Peyer's patch (tissue), 4 donors: Measurements from ENCODE around the gene HSPA8. TPM values are rescaled to one million over a fixed set of nuclear protein-coding genes. Genes with fewer than 3 reads are reported as not detected.

Experiments
- DNase-seq, 3 donors: peaks; one replicate each; pipeline ENCODE4 v3.0.0-alpha.2; 2017 to 2019
- H3K27ac ChIP-seq, 4 donors: fragments of 200-600 bp; sonication (generic); one replicate each; pipeline ENCODE4 v1.5.1; 2016 to 2019
- H3K27me3 ChIP-seq, 2 donors: fragments of 200-600 bp; sonication (generic); one replicate each; pipeline ENCODE4 v1.5.1; 2019
- H3K36me3 ChIP-seq, 3 donors: fragments of 200-600 bp; sonication (generic); one replicate each; pipeline ENCODE4 v1.5.1; 2016 to 2019
- H3K4me1 ChIP-seq, 4 donors: fragments of 200-600 bp; sonication (generic); one replicate each; pipeline ENCODE4 v1.5.1; 2016 to 2019
- H3K4me3 ChIP-seq, 4 donors: fragments of 200-600 bp; sonication (generic); 1 replicate in 3 of 4; 2 replicates in 1 of 4; pipeline ENCODE4 v1.5.1; 2016 to 2019; ENCODE audit warnings: mild to moderate bottlenecking in 1 of 4
- H3K9me3 ChIP-seq, 4 donors: fragments of 200-600 bp; sonication (generic); one replicate each; pipeline ENCODE4 v1.5.1; 2016 to 2019; ENCODE audit warnings: mild to moderate bottlenecking in 1 of 4
- POLR2A ChIP-seq, 2 donors: fragments of 450-650 bp; IDR thresholded peaks; one replicate each; pipeline ENCODE4 v1.5.1; 2017; ENCODE audit warnings: antibody characterized with exemption in 2 of 2, mild to moderate bottlenecking in 2 of 2, moderate library complexity in 2 of 2
- total RNA-seq, 4 donors: library from RNA; depleted of rRNA; stranded (reverse); fragments of >200 nt; gene quantifications; one replicate each; pipeline ENCODE4 v1.1.0, GENCODE V29; 2016
- TF ChIP-seq, protein P1 (sequence below), 6 experiments: fragments of 450-650 bp in 4 of 6; fragments of 200-600 bp in 2 of 6; sonication (generic) in 1 of 6; IDR thresholded peaks; one replicate each; pipeline ENCODE4 v1.5.1; 2017 to 2019; ENCODE audit warnings: antibody characterized with exemption in 6 of 6, mild to moderate bottlenecking in 3 of 6, moderate library complexity in 1 of 6

HSPA8 gene
- total RNA-seq, 4 donors from 2014 or later, result 459 to 1,091 (median 728) TPM

DNA sequence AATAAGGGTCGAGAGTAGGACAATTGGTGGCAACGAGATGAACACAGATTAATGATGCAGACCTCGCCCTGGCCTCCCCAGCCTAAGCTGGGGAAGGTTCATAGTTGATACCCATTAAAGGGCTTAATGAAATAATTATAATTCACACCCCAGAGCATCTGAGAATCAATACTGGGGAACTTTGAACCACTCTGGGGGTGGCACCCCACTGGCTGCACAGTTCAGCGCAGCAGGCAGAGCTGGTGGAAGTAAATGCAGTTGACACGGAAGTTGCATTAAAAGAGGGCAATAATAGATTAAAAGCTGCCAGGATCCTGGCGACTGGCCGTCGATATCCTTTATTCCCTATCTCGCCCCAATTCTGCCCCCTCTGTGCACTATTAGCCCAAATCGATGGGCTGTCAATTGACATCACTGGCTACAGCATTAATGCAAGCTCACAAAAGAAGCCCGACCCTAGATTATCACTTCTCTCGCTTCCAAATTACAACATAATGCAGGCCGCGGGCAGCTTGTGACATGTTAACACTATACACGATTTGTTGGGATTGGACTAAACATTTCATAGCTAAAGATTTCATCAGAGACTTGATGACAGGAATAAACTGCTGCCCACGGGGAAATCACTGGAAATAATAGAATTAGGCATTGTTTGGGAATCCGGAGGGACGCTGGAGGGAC, 14.5 kb downstream of the HSPA8 start:
- H3K4me1 ChIP-seq, result no peaks in the 10 kb centered on the region
- no peak for DNase-seq
- TF ChIP-seq, protein P1, sequence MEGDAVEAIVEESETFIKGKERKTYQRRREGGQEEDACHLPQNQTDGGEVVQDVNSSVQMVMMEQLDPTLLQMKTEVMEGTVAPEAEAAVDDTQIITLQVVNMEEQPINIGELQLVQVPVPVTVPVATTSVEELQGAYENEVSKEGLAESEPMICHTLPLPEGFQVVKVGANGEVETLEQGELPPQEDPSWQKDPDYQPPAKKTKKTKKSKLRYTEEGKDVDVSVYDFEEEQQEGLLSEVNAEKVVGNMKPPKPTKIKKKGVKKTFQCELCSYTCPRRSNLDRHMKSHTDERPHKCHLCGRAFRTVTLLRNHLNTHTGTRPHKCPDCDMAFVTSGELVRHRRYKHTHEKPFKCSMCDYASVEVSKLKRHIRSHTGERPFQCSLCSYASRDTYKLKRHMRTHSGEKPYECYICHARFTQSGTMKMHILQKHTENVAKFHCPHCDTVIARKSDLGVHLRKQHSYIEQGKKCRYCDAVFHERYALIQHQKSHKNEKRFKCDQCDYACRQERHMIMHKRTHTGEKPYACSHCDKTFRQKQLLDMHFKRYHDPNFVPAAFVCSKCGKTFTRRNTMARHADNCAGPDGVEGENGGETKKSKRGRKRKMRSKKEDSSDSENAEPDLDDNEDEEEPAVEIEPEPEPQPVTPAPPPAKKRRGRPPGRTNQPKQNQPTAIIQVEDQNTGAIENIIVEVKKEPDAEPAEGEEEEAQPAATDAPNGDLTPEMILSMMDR (IDR thresholded peaks at IDR 0.05), result no peak
- no peak for TF ChIP-seq POLR2A (IDR thresholded peaks at IDR 0.05)
- no peak overlapping the region for H3K27ac ChIP-seq
- H3K4me3 ChIP-seq, result no peak overlapping the region
- H3K27me3 ChIP-seq, result no peaks in the 10 kb centered on the region
- H3K9me3 ChIP-seq, result no peaks in the 10 kb centered on the region
- H3K36me3 ChIP-seq, result no peaks in the 10 kb centered on the region

DNA sequence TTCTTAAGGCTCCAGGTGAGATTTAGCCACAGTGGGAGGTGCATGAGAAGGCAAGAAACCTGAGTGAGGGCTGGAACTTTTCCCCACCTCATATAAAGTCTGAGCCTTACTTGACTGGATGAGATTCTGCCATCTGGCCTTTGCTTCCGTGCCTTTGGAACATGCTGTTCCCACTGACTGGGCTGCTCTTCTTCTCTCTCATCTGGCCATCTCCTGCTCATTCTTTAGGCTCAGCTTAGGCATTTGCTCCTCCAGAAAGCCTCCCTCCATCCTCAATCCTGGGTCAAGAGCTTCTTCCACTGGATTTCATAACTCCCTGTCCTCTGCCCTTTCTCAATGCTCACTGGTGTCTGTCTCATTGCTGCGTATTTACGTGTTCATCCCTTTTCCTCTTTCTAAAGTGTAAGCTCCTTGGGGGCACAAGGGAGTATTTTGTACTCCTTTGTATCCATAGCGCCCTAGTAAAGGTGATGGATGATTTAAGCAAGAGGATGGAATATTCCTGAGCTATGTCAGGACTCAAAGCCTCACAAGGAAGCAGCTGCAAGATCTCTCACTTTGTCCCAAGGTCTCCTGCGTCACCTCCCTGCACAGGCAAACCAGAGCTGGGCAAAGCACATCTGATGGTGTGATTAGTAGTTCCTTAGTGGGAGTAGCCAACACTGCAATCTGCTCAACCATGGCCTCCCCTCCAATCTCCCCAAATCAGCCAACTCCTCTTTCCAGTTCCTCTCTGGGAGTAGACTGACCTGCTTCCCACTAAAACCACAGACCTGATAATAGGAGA, 15.3 kb downstream of the HSPA8 start:
- Histone ChIP-seq H3K4me3 (no peak overlapping the region), H3K4me1 (no peaks in the 10 kb centered on the region), H3K9me3 (no peaks in the 10 kb centered on the region), H3K36me3 (no peaks in the 10 kb centered on the region), H3K27ac (no peak overlapping the region), H3K27me3 (no peaks in the 10 kb centered on the region)
- TF ChIP-seq, protein P1 (IDR thresholded peaks at IDR 0.05), result no peak
- TF ChIP-seq POLR2A (IDR thresholded peaks at IDR 0.05), result no peak
- DNase-seq, result no peak

DNA sequence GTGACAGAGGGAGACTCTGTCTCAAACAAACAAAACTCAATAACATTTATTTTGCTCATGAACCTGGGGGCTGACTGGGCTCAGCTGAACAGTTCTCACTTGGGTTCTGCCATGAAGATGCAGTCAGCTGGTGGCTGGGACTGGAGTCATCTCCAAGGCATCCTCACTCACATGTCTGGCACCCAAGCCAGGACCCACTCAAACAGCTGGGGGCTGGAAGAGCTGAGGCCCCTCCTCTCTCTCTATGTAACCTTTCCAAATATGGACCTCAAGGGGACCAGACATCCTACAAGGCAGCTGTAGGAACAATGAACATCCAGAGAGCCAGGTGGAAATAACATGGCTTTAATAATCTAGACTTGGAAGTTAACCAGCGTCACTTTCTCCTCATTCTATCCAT, 16.8 kb downstream of the HSPA8 start:
- TF ChIP-seq POLR2A (IDR thresholded peaks at IDR 0.05), result no peak
- TF ChIP-seq, protein P1 (IDR thresholded peaks at IDR 0.05), result no peak
- H3K36me3 ChIP-seq, result no peaks in the 10 kb centered on the region
- DNase-seq, result no peak
- H3K27ac ChIP-seq, result no peak overlapping the region
- no peaks in the 10 kb centered on the region for H3K9me3 ChIP-seq
- H3K4me1 ChIP-seq, result no peaks in the 10 kb centered on the region
- no peak overlapping the region for H3K4me3 ChIP-seq
- H3K27me3 ChIP-seq, result no peaks in the 10 kb centered on the region

DNA sequence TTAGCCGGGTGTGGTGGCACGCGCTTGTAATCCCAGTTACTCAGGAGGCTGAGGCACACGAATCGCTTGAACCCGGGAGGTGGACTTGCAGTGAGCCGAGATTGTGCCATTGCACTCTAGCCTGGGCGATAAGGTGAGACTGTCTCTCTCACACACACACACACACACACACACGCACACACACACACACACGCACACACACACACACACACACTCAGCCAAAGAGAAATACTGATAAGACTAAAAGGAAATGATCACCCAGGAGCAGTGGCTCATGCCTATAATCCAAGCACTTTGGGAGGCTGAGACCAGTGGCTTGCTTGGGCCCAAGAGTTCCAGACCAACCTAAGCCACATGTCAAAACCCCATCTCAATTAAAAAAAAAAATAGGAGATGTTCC, 20.8 kb downstream of the HSPA8 start:
- H3K27me3 ChIP-seq, result no peaks in the 10 kb centered on the region
- H3K36me3 ChIP-seq, result no peaks in the 10 kb centered on the region
- TF ChIP-seq POLR2A (IDR thresholded peaks at IDR 0.05), result no peak
- TF ChIP-seq, protein P1 (IDR thresholded peaks at IDR 0.05), result no peak
- H3K9me3 ChIP-seq, result no peaks in the 10 kb centered on the region
- H3K4me1 ChIP-seq, result no peaks in the 10 kb centered on the region
- H3K27ac ChIP-seq, result no peak overlapping the region
- DNase-seq, result no peak
- H3K4me3 ChIP-seq, result no peak overlapping the region

DNA sequence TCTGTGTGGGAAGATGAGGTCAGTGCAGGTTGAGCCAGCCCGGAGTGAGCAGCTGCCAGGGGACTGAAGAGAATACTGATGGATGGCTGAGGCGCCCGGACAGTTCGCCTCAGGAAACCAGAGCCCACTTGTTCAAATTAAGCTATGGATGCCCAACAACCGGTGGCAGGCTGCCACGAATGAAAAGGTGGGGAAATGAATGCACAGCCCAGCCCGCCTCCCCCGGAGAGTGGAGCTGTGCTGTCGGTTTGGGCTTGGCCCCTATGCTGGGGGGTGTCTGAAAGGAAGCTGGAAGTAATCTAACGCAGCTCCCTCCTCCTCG, 21.9 kb downstream of the HSPA8 start:
- H3K4me1 ChIP-seq, result no peaks in the 10 kb centered on the region
- H3K27me3 ChIP-seq, result no peaks in the 10 kb centered on the region
- no peak overlapping the region for H3K27ac ChIP-seq
- TF ChIP-seq, protein P1 (IDR thresholded peaks at IDR 0.05), result no peak
- H3K36me3 ChIP-seq, result no peaks in the 10 kb centered on the region
- H3K9me3 ChIP-seq, result no peaks in the 10 kb centered on the region
- H3K4me3 ChIP-seq, result no peak overlapping the region
- DNase-seq, result no peak
